ENCODE data around the gene TRIM67. TPM values are rescaled to one million over a fixed set of nuclear protein-coding genes. Genes with fewer than 3 reads are reported as not detected.

The TRIM67 gene
- total RNA-seq, 1 experiment from 2014 or later: not detected

DNA sequence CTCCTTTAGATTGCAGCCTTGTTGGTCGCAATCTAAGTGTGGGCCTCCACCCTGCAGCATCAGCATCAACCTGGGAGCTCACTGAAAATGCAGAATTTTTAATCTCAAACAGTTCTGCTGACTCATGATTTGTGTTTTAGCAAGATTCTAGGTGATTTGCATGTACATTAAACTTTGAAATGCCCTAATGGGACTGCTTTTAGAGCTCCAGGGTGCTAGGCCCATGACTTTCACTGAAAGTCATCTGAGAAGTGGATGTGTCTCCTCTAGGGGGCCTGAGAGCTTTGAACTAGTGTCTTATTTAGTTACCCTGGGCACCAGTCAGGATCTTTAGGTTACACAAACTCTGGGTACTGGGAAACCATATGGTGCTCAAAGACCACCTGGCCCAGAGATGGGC lies 9.0 kb downstream of the TRIM67 start (continued):
- TF ChIP-seq NFATC4 (CRISPR knock-in tag; IDR thresholded peaks at IDR 0.05) (no peak), NR2C2 (CRISPR knock-in tag; IDR thresholded peaks at IDR 0.05) (no peak), RORB (CRISPR knock-in tag; IDR thresholded peaks at IDR 0.05) (no peak), NR3C1 (CRISPR knock-in tag; conservative IDR thresholded peaks at IDR 0.05; ENCODE audit: low read depth) (no peak), ATF6 (CRISPR knock-in tag; IDR thresholded peaks at IDR 0.05) (no peak)
- TF ChIP-seq, protein P1, sequence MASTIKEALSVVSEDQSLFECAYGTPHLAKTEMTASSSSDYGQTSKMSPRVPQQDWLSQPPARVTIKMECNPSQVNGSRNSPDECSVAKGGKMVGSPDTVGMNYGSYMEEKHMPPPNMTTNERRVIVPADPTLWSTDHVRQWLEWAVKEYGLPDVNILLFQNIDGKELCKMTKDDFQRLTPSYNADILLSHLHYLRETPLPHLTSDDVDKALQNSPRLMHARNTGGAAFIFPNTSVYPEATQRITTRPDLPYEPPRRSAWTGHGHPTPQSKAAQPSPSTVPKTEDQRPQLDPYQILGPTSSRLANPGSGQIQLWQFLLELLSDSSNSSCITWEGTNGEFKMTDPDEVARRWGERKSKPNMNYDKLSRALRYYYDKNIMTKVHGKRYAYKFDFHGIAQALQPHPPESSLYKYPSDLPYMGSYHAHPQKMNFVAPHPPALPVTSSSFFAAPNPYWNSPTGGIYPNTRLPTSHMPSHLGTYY (CRISPR knock-in tag; IDR thresholded peaks at IDR 0.05): no peak

DNA sequence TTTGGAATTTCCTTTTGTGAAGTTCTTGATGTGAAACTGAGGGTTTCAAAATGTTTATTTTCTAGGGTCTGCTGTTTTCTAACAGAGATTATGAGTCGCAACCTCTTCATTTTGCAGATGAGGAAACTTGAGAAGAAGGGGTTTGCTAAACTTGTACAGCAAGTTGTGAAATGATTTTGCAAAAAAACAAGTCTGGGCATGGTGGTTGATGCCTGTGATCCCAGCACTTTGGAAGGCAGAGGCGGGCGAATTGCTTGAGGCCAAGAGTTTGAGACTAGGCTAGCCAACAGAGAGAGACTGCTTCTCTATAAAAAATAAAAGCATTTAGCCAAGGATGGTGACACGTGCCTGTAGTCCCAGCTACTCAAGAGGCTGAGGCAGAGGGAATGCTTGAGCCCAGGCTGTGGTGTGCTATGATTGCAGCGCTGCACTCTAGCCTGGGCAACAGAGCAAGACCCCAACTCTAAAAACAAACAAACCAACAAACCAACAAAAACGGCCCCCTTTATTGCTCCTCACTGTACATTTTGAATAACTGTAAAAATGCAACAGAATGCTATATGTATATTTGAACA lies 9.9 kb downstream of the TRIM67 start:
- H3K36me3 Mint-ChIP-seq: no peaks in the 10 kb centered on the region
- ATAC-seq (no peak), DNase-seq (ENCODE audit: low spot score) (no peak)
- POLR2A ChIA-PET: no interaction called here
- H3K27me3 Mint-ChIP-seq (ENCODE audit: low read depth): peaks cover 45% of the 10 kb centered on the region
- 0 out of 2 replicates have a peak, but pooled peaks cover 2% of the 10 kb centered on the region for H3K4me1 Mint-ChIP-seq
- CTCF ChIA-PET: interaction anchor here (0.9 to 1.9 kb wide), 8 partner anchors 9 to 80 kb away, joined by 3 to 17 read pairs (median 6); partner anchors contain the start of gene TRIM67
- no peak overlapping the region for H3K4me3 Mint-ChIP-seq
- no peak for TF ChIP-seq ZNF138 (CRISPR knock-in tag; conservative IDR thresholded peaks at IDR 0.05)
- TF ChIP-seq, protein P2, sequence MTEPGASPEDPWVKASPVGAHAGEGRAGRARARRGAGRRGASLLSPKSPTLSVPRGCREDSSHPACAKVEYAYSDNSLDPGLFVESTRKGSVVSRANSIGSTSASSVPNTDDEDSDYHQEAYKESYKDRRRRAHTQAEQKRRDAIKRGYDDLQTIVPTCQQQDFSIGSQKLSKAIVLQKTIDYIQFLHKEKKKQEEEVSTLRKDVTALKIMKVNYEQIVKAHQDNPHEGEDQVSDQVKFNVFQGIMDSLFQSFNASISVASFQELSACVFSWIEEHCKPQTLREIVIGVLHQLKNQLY (CRISPR knock-in tag; IDR thresholded peaks at IDR 0.05): no peak
- TF ChIP-seq, protein P3, sequence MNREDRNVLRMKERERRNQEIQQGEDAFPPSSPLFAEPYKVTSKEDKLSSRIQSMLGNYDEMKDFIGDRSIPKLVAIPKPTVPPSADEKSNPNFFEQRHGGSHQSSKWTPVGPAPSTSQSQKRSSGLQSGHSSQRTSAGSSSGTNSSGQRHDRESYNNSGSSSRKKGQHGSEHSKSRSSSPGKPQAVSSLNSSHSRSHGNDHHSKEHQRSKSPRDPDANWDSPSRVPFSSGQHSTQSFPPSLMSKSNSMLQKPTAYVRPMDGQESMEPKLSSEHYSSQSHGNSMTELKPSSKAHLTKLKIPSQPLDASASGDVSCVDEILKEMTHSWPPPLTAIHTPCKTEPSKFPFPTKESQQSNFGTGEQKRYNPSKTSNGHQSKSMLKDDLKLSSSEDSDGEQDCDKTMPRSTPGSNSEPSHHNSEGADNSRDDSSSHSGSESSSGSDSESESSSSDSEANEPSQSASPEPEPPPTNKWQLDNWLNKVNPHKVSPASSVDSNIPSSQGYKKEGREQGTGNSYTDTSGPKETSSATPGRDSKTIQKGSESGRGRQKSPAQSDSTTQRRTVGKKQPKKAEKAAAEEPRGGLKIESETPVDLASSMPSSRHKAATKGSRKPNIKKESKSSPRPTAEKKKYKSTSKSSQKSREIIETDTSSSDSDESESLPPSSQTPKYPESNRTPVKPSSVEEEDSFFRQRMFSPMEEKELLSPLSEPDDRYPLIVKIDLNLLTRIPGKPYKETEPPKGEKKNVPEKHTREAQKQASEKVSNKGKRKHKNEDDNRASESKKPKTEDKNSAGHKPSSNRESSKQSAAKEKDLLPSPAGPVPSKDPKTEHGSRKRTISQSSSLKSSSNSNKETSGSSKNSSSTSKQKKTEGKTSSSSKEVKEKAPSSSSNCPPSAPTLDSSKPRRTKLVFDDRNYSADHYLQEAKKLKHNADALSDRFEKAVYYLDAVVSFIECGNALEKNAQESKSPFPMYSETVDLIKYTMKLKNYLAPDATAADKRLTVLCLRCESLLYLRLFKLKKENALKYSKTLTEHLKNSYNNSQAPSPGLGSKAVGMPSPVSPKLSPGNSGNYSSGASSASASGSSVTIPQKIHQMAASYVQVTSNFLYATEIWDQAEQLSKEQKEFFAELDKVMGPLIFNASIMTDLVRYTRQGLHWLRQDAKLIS (CRISPR knock-in tag; IDR thresholded peaks at IDR 0.05; ENCODE audit: borderline replicate concordance): no peak
- no peak overlapping the region for H3K27ac Mint-ChIP-seq
- H3K9me3 Mint-ChIP-seq: no peaks in the 10 kb centered on the region

GRCh38 chr1:231172411-231172810 lies 10.6 kb downstream of the TRIM67 start:
- H3K4me1 Mint-ChIP-seq: 0 out of 2 replicates have a peak, but pooled peaks cover 2% of the 10 kb centered on the region
- CTCF ChIA-PET: interaction anchor here (1.9 kb wide), 1 partner anchor 10 kb away, joined by 13 read pairs; the partner anchor contains the start of gene TRIM67
- no peak for DNase-seq (ENCODE audit: low spot score)
- TF ChIP-seq TEAD1 (CRISPR knock-in tag; IDR thresholded peaks at IDR 0.05): no peak
- no peak for TF ChIP-seq CREB1 (CRISPR knock-in tag; IDR thresholded peaks at IDR 0.05)
- no peak overlapping the region for H3K4me3 Mint-ChIP-seq
- H3K9me3 Mint-ChIP-seq: no peaks in the 10 kb centered on the region
- no peak overlapping the region for H3K27ac Mint-ChIP-seq
- H3K36me3 Mint-ChIP-seq: no peaks in the 10 kb centered on the region
- H3K27me3 Mint-ChIP-seq (ENCODE audit: low read depth): peaks cover 44% of the 10 kb centered on the region
- POLR2A ChIA-PET: no interaction called here
- no peak for ATAC-seq

GRCh38 chr1:231176421-231176820 lies 14.6 kb downstream of the TRIM67 start:
- ChIA-PET POLR2A (no interaction called here), CTCF (no interaction called here)
- peaks cover 18% of the 10 kb centered on the region for H3K9me3 Mint-ChIP-seq
- DNase-seq (ENCODE audit: low spot score) (no peak), ATAC-seq (no peak)
- no peaks in the 10 kb centered on the region for H3K36me3 Mint-ChIP-seq
- H3K27ac Mint-ChIP-seq: no peak overlapping the region
- peaks cover 71% of the 10 kb centered on the region for H3K27me3 Mint-ChIP-seq (ENCODE audit: low read depth)
- TF ChIP-seq TCF7 (CRISPR knock-in tag; IDR thresholded peaks at IDR 0.05; ENCODE audit: low read depth) (no peak), GABPB1 (CRISPR knock-in tag; IDR thresholded peaks at IDR 0.05) (no peak), JUN (CRISPR knock-in tag; IDR thresholded peaks at IDR 0.05) (no peak), ETV6 (CRISPR knock-in tag; IDR thresholded peaks at IDR 0.05) (no peak), FOXJ3 (CRISPR knock-in tag; IDR thresholded peaks at IDR 0.05; ENCODE audit: borderline replicate concordance) (no peak), USF1 (CRISPR knock-in tag; IDR thresholded peaks at IDR 0.05) (no peak)
- no peaks in the 10 kb centered on the region for H3K4me1 Mint-ChIP-seq
- H3K4me3 Mint-ChIP-seq: no peak overlapping the region
